ENCODE measurements around the gene ZNF318. TPM values are rescaled to one million over a fixed set of nuclear protein-coding genes. Genes with fewer than 3 reads are reported as not detected.
A peak's percentile ranks its signal among the peaks of the same experiment; 100 is the strongest.

The ZNF318 gene
- total RNA-seq, 6 experiments from 2014 or later = 8.8 to 13.3 (median 9.1) TPM

GRCh38 chr6:43290905-43291355 is 78.5 kb downstream of the ZNF318 start:
- TF ChIP-seq POLR2A (IDR thresholded peaks at IDR 0.05) = no peak
- peak in 1 of 4 donors; percentile 19 for TF ChIP-seq CTCF (IDR thresholded peaks at IDR 0.05)
- ATAC-seq (peak; percentile 69 to 82 (median 76)), DNase-seq (peak in 2 of 3 donors; percentile 45 to 69)
- Histone ChIP-seq H3K27me3 (no peaks in the 10 kb centered on the region), H3K4me3 (no peak overlapping the region), H3K4me1 (peaks cover 0 to 22% (median 4%) of the 10 kb centered on the region in 4 donors), H3K27ac (peak overlapping the region; percentile 30 to 47 (median 47)), H3K36me3 (no peaks in the 10 kb centered on the region), H3K9me3 (no peaks in the 10 kb centered on the region)
- 35% methylated on average over 6 of the region's 6 CpGs for WGBS (ENCODE audit: insufficient coverage, low coverage, low lambda C conversion rate, missing lambda C conversion rate)
- intact Hi-C loops (cut with DNase I) = no loop called here

- Histone ChIP-seq H3K27ac (peak overlapping the region; percentile 30 to 47 (median 47)), H3K4me1 (peaks cover 0 to 22% (median 4%) of the 10 kb centered on the region in 4 donors), H3K27me3 (no peaks in the 10 kb centered on the region), H3K9me3 (no peaks in the 10 kb centered on the region), H3K36me3 (no peaks in the 10 kb centered on the region), H3K4me3 (no peak overlapping the region)
- intact Hi-C loops (cut with DNase I) = no loop called here
- TF ChIP-seq CTCF (IDR thresholded peaks at IDR 0.05) (no peak), POLR2A (IDR thresholded peaks at IDR 0.05) (no peak)
- WGBS (ENCODE audit: insufficient coverage, low coverage, low lambda C conversion rate, missing lambda C conversion rate) = 46% methylated on average over 3 of the region's 3 CpGs
- DNase-seq = no peak
- ATAC-seq = no peak
Measured at GRCh38 chr6:43290339-43290904, 79.0 kb downstream of the ZNF318 start.

GRCh38 chr6:43287717-43288679 is 81.4 kb downstream of the ZNF318 start:
- H3K27ac ChIP-seq = no peak overlapping the region
- no peaks in the 10 kb centered on the region for H3K9me3 ChIP-seq
- no peaks in the 10 kb centered on the region for H3K27me3 ChIP-seq
- peak in 2 of 4 donors; percentile 5 to 13 for ATAC-seq
- 70% methylated on average over 7 of the region's 7 CpGs for WGBS (ENCODE audit: insufficient coverage, low coverage, low lambda C conversion rate, missing lambda C conversion rate)
- no peaks in the 10 kb centered on the region for H3K36me3 ChIP-seq
- no peak overlapping the region for H3K4me3 ChIP-seq
- intact Hi-C loops (cut with DNase I) = no loop called here
- peak in 1 of 3 donors; percentile 23 for DNase-seq
- TF ChIP-seq CTCF (IDR thresholded peaks at IDR 0.05) = no peak
- no peak for TF ChIP-seq POLR2A (IDR thresholded peaks at IDR 0.05)
- peaks cover 0 to 22% (median 4%) of the 10 kb centered on the region in 4 donors for H3K4me1 ChIP-seq

GRCh38 chr6:43286980-43287716 is 82.3 kb downstream of the ZNF318 start:
- WGBS (ENCODE audit: insufficient coverage, low coverage, low lambda C conversion rate, missing lambda C conversion rate) = 66% methylated on average over 4 of the region's 10 CpGs
- DNase-seq (peak in 1 of 3 donors; percentile 60), ATAC-seq (peak; percentile 62 to 88 (median 64))

More at GRCh38 chr6:43286980-43287716, 82.3 kb downstream of the ZNF318 start:
- TF ChIP-seq CTCF (IDR thresholded peaks at IDR 0.05) (peak in 2 of 4 donors; percentile 15 to 33), POLR2A (IDR thresholded peaks at IDR 0.05) (no peak)
- Histone ChIP-seq H3K27me3 (no peaks in the 10 kb centered on the region), H3K9me3 (no peaks in the 10 kb centered on the region), H3K36me3 (no peaks in the 10 kb centered on the region), H3K4me3 (no peak overlapping the region), H3K27ac (peak overlapping the region in 1 of 3 donors; percentile 37), H3K4me1 (peaks cover 0 to 22% (median 4%) of the 10 kb centered on the region in 4 donors)
- intact Hi-C loops (cut with DNase I) = no loop called here
